ENCODE measurements around the gene H3-3A. TPM values are rescaled to one million over a fixed set of nuclear protein-coding genes. Genes with fewer than 3 reads are reported as not detected.

Gene H3-3A
- total and polyA plus RNA-seq, 2 experiments from 2014 or later = 913 to 2,407 TPM

DNA sequence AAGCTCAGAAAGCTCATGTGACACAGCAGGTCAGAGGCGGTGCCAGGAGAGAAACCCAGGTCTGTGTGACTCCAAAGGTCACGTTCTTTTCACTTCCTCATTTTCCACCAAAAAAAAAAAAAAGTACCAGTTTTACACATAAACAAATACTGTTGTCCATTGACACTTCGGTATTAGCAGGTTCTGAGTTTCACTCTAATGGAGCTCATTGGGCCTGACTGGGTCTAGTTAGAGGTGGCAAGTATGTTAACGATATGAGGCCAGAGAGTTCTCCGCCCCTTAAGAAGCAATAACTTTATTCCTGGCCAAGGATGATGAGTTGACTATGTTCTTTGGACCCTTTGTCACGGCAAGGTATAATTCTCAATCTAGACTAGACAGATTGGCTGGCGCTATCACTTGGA is 33.4 kb upstream of the H3-3A start (continued):
- TF ChIP-seq ZNF462 (CRISPR knock-in tag; IDR thresholded peaks at IDR 0.05) (no peak), NANOG (IDR thresholded peaks at IDR 0.05; ENCODE audit: borderline replicate concordance) (no peak), ZNF114 (CRISPR knock-in tag; IDR thresholded peaks at IDR 0.05) (no peak), EZH2phosphoT487 (IDR thresholded peaks at IDR 0.05; ENCODE audit: unreplicated experiment) (no peak), CREB1 (CRISPR knock-in tag; IDR thresholded peaks at IDR 0.05; ENCODE audit: low read depth) (no peak), ZNF331 (CRISPR knock-in tag; IDR thresholded peaks at IDR 0.05; ENCODE audit: low read depth) (no peak), POLR2AphosphoS5 (IDR thresholded peaks at IDR 0.05; ENCODE audit: low read depth) (no peak), STAT1 (IDR thresholded peaks at IDR 0.05; ENCODE audit: unreplicated experiment) (no peak)
- TF ChIP-seq, protein P1, sequence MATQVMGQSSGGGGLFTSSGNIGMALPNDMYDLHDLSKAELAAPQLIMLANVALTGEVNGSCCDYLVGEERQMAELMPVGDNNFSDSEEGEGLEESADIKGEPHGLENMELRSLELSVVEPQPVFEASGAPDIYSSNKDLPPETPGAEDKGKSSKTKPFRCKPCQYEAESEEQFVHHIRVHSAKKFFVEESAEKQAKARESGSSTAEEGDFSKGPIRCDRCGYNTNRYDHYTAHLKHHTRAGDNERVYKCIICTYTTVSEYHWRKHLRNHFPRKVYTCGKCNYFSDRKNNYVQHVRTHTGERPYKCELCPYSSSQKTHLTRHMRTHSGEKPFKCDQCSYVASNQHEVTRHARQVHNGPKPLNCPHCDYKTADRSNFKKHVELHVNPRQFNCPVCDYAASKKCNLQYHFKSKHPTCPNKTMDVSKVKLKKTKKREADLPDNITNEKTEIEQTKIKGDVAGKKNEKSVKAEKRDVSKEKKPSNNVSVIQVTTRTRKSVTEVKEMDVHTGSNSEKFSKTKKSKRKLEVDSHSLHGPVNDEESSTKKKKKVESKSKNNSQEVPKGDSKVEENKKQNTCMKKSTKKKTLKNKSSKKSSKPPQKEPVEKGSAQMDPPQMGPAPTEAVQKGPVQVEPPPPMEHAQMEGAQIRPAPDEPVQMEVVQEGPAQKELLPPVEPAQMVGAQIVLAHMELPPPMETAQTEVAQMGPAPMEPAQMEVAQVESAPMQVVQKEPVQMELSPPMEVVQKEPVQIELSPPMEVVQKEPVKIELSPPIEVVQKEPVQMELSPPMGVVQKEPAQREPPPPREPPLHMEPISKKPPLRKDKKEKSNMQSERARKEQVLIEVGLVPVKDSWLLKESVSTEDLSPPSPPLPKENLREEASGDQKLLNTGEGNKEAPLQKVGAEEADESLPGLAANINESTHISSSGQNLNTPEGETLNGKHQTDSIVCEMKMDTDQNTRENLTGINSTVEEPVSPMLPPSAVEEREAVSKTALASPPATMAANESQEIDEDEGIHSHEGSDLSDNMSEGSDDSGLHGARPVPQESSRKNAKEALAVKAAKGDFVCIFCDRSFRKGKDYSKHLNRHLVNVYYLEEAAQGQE (IDR thresholded peaks at IDR 0.05; ENCODE audit: unreplicated experiment) = no peak
- TF ChIP-seq, protein P2, sequence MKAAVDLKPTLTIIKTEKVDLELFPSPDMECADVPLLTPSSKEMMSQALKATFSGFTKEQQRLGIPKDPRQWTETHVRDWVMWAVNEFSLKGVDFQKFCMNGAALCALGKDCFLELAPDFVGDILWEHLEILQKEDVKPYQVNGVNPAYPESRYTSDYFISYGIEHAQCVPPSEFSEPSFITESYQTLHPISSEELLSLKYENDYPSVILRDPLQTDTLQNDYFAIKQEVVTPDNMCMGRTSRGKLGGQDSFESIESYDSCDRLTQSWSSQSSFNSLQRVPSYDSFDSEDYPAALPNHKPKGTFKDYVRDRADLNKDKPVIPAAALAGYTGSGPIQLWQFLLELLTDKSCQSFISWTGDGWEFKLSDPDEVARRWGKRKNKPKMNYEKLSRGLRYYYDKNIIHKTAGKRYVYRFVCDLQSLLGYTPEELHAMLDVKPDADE (IDR thresholded peaks at IDR 0.05) = no peak

Data from GM23338 (cell line).